ENCODE results near the gene XKR8.

The XKR8 gene

GRCh38 chr1:27957655-27958054 lies 2.1 kb upstream of the XKR8 start:
- no peak for DNase-seq

- no peak for DNase-seq
Observed at GRCh38 chr1:27958513-27958912, 1.3 kb upstream of the XKR8 start.

GRCh38 chr1:27960762-27961645 lies 1.2 kb downstream of the XKR8 start:
- no peak for DNase-seq

- peak in 1 of 2 experiments; percentile 11 for DNase-seq
Observed at GRCh38 chr1:27961646-27962221, 2.0 kb downstream of the XKR8 start.

GRCh38 chr1:27963393-27963792 lies 3.6 kb downstream of the XKR8 start:
- DNase-seq, result no peak

GRCh38 chr1:27966402-27967105 lies 6.8 kb downstream of the XKR8 start:
- DNase-seq, result no peak

- DNase-seq, result no peak
Observed at GRCh38 chr1:27967106-27967883, 7.5 kb downstream of the XKR8 start.

GRCh38 chr1:27967884-27968466 lies 8.2 kb downstream of the XKR8 start:
- DNase-seq, result no peak

GRCh38 chr1:27968692-27969091 lies 8.9 kb downstream of the XKR8 start:
- DNase-seq, result peak in 1 of 2 experiments; percentile 34

GRCh38 chr1:27970401-27970800 lies 10.6 kb downstream of the XKR8 start:
- no peak for DNase-seq

- no peak for DNase-seq
Observed at GRCh38 chr1:27971674-27972073, 11.9 kb downstream of the XKR8 start.

GRCh38 chr1:27972141-27972540 lies 12.4 kb downstream of the XKR8 start:
- no peak for DNase-seq

GRCh38 chr1:27973771-27974416 lies 14.1 kb downstream of the XKR8 start:
- no peak for DNase-seq

GRCh38 chr1:27974417-27974781 lies 14.6 kb downstream of the XKR8 start:
- no peak for DNase-seq

- DNase-seq, result peak in 1 of 2 experiments; percentile 47
Observed at GRCh38 chr1:27979151-27979858, 19.5 kb downstream of the XKR8 start.

GRCh38 chr1:27979859-27980201 lies 20.1 kb downstream of the XKR8 start:
- DNase-seq, result no peak

- DNase-seq, result no peak
Observed at GRCh38 chr1:27980216-27980845, 20.6 kb downstream of the XKR8 start.

- DNase-seq, result no peak
Observed at GRCh38 chr1:27981145-27981544, 21.4 kb downstream of the XKR8 start.

GRCh38 chr1:27990920-27991537 lies 31.3 kb downstream of the XKR8 start:
- no peak for DNase-seq

- no peak for DNase-seq
Observed at GRCh38 chr1:27992276-27992675, 32.5 kb downstream of the XKR8 start.

- DNase-seq, result no peak
Observed at GRCh38 chr1:27993241-27993640, 33.5 kb downstream of the XKR8 start.

Measured in SW 1271 (cell line).